Mesendoderm (in vitro differentiated cells): Measurements from ENCODE around the gene MIAT.

Experiments
- DNase-seq: peaks from one replicate; pipeline ENCODE4 v3.0.0; 2013
- H2AK5ac ChIP-seq: 2 replicates; pipeline ENCODE4 v1.6.1; 2013; ENCODE audit warnings: low read length, inconsistent platforms
- H2BK120ac ChIP-seq: 2 replicates; pipeline ENCODE4 v1.6.1; 2013; ENCODE audit warnings: low read depth, mild to moderate bottlenecking, low read length, moderate library complexity, mixed read lengths
- H2BK15ac ChIP-seq: replicated peaks from 2 replicates; pipeline ENCODE4 v1.6.1; 2013; ENCODE audit warnings: low read depth, mild to moderate bottlenecking, moderate library complexity
- H2BK5ac ChIP-seq: 2 replicates; pipeline ENCODE4 v1.6.1; 2013; ENCODE audit warnings: low read length, inconsistent platforms
- H3K18ac ChIP-seq: 2 replicates; pipeline ENCODE4 v1.6.1; 2013; ENCODE audit warnings: mild to moderate bottlenecking, low read length, mixed read lengths
- H3K23ac ChIP-seq: one replicate; pipeline ENCODE4 v1.6.1; 2013; ENCODE audit warnings: low read length
- H3K27ac ChIP-seq: 2 replicates; pipeline ENCODE4 v1.5.1; 2013; ENCODE audit warnings: low read depth, mild to moderate bottlenecking, inconsistent platforms, low read length, moderate library complexity
- H3K27me3 ChIP-seq: 2 replicates; pipeline ENCODE4 v1.6.1; 2013; ENCODE audit warnings: low read length, control low read depth, mild to moderate bottlenecking, inconsistent platforms; ENCODE audit not compliant: insufficient read depth, poor library complexity
- H3K36me3 ChIP-seq: 2 replicates; pipeline ENCODE4 v1.6.1; 2013; ENCODE audit warnings: low read length, inconsistent platforms; ENCODE audit not compliant: control insufficient read depth, insufficient read depth
- H3K4ac ChIP-seq: one replicate; pipeline ENCODE4 v1.6.1; 2013; ENCODE audit warnings: low read depth, mild to moderate bottlenecking, low read length, moderate library complexity
- H3K4me1 ChIP-seq: 2 replicates; pipeline ENCODE4 v1.6.1; 2013; ENCODE audit warnings: low read depth, low read length, inconsistent platforms; ENCODE audit not compliant: control insufficient read depth
- H3K4me2 ChIP-seq: 2 replicates; pipeline ENCODE4 v1.6.1; 2013; ENCODE audit warnings: low read length
- H3K4me3 ChIP-seq: 2 replicates; pipeline ENCODE4 v1.5.1; 2013; ENCODE audit warnings: mild to moderate bottlenecking, low read length
- H3K56ac ChIP-seq: one replicate; pipeline ENCODE4 v1.6.1; 2013; ENCODE audit warnings: low read length
- H3K79me1 ChIP-seq: 2 replicates; pipeline ENCODE4 v1.6.1; 2013; ENCODE audit warnings: low read length, inconsistent platforms
- H3K79me2 ChIP-seq: 2 replicates; pipeline ENCODE4 v1.6.1; 2013; ENCODE audit warnings: mild to moderate bottlenecking, low read length; ENCODE audit not compliant: control insufficient read depth, insufficient read depth
- H3K9ac ChIP-seq: 2 replicates; pipeline ENCODE4 v1.6.1; 2013; ENCODE audit warnings: low read length, inconsistent platforms
- H4K5ac ChIP-seq: one replicate; pipeline ENCODE4 v1.6.1; 2013; ENCODE audit warnings: low read length
- H4K8ac ChIP-seq: one replicate; pipeline ENCODE4 v1.6.1; 2013; ENCODE audit warnings: low read depth, mild to moderate bottlenecking, control low read depth, low read length, moderate library complexity
- WGBS: extraction: QIAGEN DNeasy Blood & Tissue Kit; methylation state at CpG from one replicate; pipeline ENCODE4 v1.1.7; 2013; ENCODE audit warnings: low lambda C conversion rate, missing lambda C conversion rate; ENCODE audit not compliant: insufficient coverage; ENCODE audit errors: extremely low coverage; 5-methylcytosine and 5-hydroxymethylcytosine counted together

Gene MIAT

GRCh38 chr22:26658161-26658560, 773 bp downstream of the MIAT start:
- Histone ChIP-seq H2BK120ac (no peak overlapping the region), H3K27ac (no peak overlapping the region), H3K9ac (peak overlapping the region; percentile 58), H3K36me3 (no peaks in the 10 kb centered on the region), H3K4me1 (peaks cover 4% of the 10 kb centered on the region), H3K79me1 (no peaks in the 10 kb centered on the region), H2BK15ac (no peak overlapping the region), H3K56ac (peak overlapping the region; percentile 80), H4K8ac (no peak overlapping the region), H3K23ac (no peak overlapping the region), H3K27me3 (no peaks in the 10 kb centered on the region), H3K18ac (peak overlapping the region; percentile 88), H2BK5ac (no peak overlapping the region), H3K79me2 (peaks cover 16% of the 10 kb centered on the region), H3K4ac (peak overlapping the region; percentile 64), H4K5ac (peak overlapping the region; percentile 29), H3K4me3 (peak overlapping the region; percentile 35), H2AK5ac (no peak overlapping the region), H3K4me2 (peak overlapping the region; percentile 76)
- peak; percentile 56 for DNase-seq
- WGBS: no CpG with 5 or more reads among the region's 11 CpGs

DNA sequence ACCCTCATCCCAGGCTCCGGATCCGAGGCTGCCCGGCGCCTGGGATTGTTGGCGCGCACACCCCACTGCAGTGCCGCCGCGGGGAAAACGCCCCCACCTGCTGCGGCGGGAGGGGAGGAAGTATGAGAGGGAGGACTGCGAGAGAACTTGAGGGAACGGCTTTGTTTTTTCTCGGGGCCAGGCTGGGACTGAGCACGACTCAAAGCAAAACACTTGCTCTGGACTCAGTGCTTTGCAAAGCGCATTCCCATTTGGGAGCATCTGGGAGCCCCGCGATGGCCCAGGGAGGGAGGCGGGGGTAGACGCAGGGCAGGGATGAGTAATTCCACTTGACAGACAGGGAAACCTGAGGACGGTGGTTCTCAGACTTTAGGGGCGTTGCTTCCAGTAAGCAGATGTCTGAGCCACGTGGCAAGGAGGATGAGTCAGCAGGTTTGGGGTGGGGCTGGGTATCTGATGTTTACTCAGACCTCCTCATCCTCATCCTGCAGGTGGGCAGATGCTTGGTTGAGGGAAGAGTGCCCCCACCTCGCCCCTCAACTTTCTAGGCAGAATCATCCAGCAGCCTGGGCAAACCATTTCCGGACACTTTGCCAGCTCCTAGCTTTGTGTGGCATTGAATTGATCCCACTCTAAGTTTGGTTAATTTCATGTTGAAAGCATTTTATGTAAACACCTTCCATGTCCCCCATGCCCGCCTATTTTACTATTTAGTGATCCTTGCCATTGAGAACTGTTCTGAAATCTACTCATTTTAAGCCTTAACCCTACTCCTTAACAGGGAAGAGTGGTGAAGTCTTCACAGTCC, 1.5 kb downstream of the MIAT start:
- Histone ChIP-seq H3K4me1 (peaks cover 4% of the 10 kb centered on the region), H3K23ac (no peak overlapping the region), H3K4me3 (peak overlapping the region; percentile 35), H3K9ac (peak overlapping the region; percentile 58), H4K8ac (no peak overlapping the region), H2BK15ac (no peak overlapping the region), H3K4me2 (peak overlapping the region; percentile 76), H2AK5ac (no peak overlapping the region), H3K18ac (peak overlapping the region; percentile 88), H3K79me2 (peaks cover 16% of the 10 kb centered on the region), H3K27me3 (no peaks in the 10 kb centered on the region), H2BK120ac (peak overlapping the region; percentile 61), H3K4ac (peak overlapping the region; percentile 91), H3K56ac (peak overlapping the region; percentile 80), H3K36me3 (no peaks in the 10 kb centered on the region), H2BK5ac (no peak overlapping the region), H3K79me1 (no peaks in the 10 kb centered on the region), H3K27ac (no peak overlapping the region), H4K5ac (no peak overlapping the region)
- no CpG with 5 or more reads among the region's 27 CpGs for WGBS
- peak; percentile 99 for DNase-seq

DNA sequence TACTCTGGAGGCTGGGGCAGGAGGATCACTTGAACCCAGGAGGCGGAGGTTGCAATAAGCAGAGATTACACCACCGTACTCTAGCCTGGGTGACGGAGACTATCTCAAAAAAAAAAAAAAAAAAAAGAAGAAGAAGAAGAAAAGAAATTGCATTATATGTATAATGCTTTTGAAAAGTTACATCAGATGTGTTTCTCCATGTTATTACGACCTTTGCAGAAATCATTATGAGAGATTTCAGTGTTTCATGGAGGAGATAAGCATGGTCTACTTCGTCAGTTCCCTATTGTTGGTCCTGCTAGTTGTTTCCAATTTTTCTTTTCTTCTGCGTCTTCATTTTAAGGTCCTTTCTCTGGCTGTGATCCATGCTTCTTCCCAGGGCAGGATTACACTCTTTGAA, 3.0 kb downstream of the MIAT start:
- H3K4ac ChIP-seq: no peak overlapping the region
- H4K5ac ChIP-seq: no peak overlapping the region
- no peak overlapping the region for H3K4me2 ChIP-seq
- H3K4me3 ChIP-seq: no peak overlapping the region
- H2BK120ac ChIP-seq: peak overlapping the region; percentile 9
- no peak overlapping the region for H3K23ac ChIP-seq
- no peak overlapping the region for H2BK5ac ChIP-seq
- H2BK15ac ChIP-seq: no peak overlapping the region
- H3K27ac ChIP-seq: no peak overlapping the region
- DNase-seq: no peak
- H2AK5ac ChIP-seq: no peak overlapping the region
- H3K9ac ChIP-seq: no peak overlapping the region
- no CpG with 5 or more reads among the region's 6 CpGs for WGBS
- peaks cover 5% of the 10 kb centered on the region for H3K4me1 ChIP-seq
- peaks cover 16% of the 10 kb centered on the region for H3K79me2 ChIP-seq
- no peaks in the 10 kb centered on the region for H3K27me3 ChIP-seq
- H3K36me3 ChIP-seq: no peaks in the 10 kb centered on the region
- H3K18ac ChIP-seq: peak overlapping the region; percentile 46
- H4K8ac ChIP-seq: no peak overlapping the region
- peak overlapping the region; percentile 26 for H3K56ac ChIP-seq
- no peaks in the 10 kb centered on the region for H3K79me1 ChIP-seq

DNA sequence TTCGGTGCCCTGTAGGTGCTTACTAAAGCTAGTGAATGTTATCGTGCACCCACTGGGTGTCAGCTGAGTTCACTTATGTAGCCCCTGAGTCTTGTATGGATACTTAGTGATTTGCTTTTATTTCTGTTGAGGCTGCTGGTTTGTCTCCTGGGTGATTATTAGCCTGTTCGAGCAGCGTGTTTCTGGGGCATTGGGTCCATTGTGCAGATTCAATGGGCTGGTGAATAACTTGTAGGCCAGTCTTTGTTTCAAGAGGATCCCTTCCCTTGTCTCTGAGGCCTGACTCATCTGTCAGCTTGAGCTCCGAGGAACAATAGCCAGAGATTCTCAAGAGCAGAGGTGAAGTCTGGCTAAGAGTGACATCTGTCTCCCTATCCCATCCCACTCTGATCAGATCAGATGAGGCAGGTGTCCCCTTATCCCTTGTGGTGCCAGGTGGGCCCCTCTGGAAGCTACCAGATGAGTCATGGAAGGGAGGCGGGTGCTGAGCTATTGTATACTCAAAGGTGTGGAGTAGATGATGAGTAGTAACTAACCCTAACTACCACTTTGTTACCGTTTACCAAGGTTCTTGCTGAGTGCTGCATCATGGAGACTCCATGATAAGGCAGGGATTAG, 3.7 kb downstream of the MIAT start:
- Histone ChIP-seq H4K8ac (no peak overlapping the region), H3K23ac (no peak overlapping the region), H3K9ac (no peak overlapping the region), H4K5ac (no peak overlapping the region), H2BK15ac (peak overlapping the region; percentile 20), H3K79me2 (peaks cover 16% of the 10 kb centered on the region), H3K4me3 (no peak overlapping the region), H3K56ac (peak overlapping the region; percentile 26), H2BK120ac (no peak overlapping the region), H3K27me3 (no peaks in the 10 kb centered on the region), H3K36me3 (no peaks in the 10 kb centered on the region), H2AK5ac (no peak overlapping the region), H3K4me1 (peaks cover 5% of the 10 kb centered on the region), H3K27ac (no peak overlapping the region), H3K4me2 (no peak overlapping the region), H3K18ac (peak overlapping the region; percentile 46), H3K79me1 (no peaks in the 10 kb centered on the region), H3K4ac (no peak overlapping the region), H2BK5ac (no peak overlapping the region)
- DNase-seq: peak; percentile 82
- WGBS: no CpG with 5 or more reads among the region's 7 CpGs

- no peak overlapping the region for H3K4me2 ChIP-seq
- no peak for DNase-seq
- H4K5ac ChIP-seq: no peak overlapping the region
- H2BK15ac ChIP-seq: no peak overlapping the region
- no peaks in the 10 kb centered on the region for H3K36me3 ChIP-seq
- H2BK5ac ChIP-seq: no peak overlapping the region
- peaks cover 16% of the 10 kb centered on the region for H3K79me2 ChIP-seq
- H3K27me3 ChIP-seq: no peaks in the 10 kb centered on the region
- no peak overlapping the region for H3K27ac ChIP-seq
- H3K4me1 ChIP-seq: peaks cover 5% of the 10 kb centered on the region
- no peak overlapping the region for H3K4ac ChIP-seq
- no peak overlapping the region for H2BK120ac ChIP-seq
- H3K4me3 ChIP-seq: no peak overlapping the region
- no CpG with 5 or more reads among the region's 2 CpGs for WGBS
- no peak overlapping the region for H3K23ac ChIP-seq
- no peaks in the 10 kb centered on the region for H3K79me1 ChIP-seq
- no peak overlapping the region for H2AK5ac ChIP-seq
- no peak overlapping the region for H3K56ac ChIP-seq
- no peak overlapping the region for H4K8ac ChIP-seq
- no peak overlapping the region for H3K18ac ChIP-seq
- H3K9ac ChIP-seq: no peak overlapping the region
Measured at GRCh38 chr22:26662160-26662559, 4.8 kb downstream of the MIAT start.
